DOHH2 (cell line): ENCODE results near the gene NUMBL.

Source experiments
- EZH2phosphoT487 ChIP-seq: fragments of 200-600 bp; sonication (generic); IDR thresholded peaks from 2 replicates; pipeline ENCODE4 v1.6.1; 2017; ENCODE audit warnings: borderline replicate concordance, mild to moderate bottlenecking, antibody characterized with exemption, low read length, moderate library complexity, mixed read lengths
- TF ChIP-seq, protein P1 (sequence below): fragments of 200-600 bp; sonication (generic); IDR thresholded peaks from one replicate; pipeline ENCODE4 v1.5.1; 2014; ENCODE audit warnings: antibody characterized with exemption, mild to moderate bottlenecking, low read depth, low read length; ENCODE audit not compliant: poor library complexity, severe bottlenecking

DNA sequence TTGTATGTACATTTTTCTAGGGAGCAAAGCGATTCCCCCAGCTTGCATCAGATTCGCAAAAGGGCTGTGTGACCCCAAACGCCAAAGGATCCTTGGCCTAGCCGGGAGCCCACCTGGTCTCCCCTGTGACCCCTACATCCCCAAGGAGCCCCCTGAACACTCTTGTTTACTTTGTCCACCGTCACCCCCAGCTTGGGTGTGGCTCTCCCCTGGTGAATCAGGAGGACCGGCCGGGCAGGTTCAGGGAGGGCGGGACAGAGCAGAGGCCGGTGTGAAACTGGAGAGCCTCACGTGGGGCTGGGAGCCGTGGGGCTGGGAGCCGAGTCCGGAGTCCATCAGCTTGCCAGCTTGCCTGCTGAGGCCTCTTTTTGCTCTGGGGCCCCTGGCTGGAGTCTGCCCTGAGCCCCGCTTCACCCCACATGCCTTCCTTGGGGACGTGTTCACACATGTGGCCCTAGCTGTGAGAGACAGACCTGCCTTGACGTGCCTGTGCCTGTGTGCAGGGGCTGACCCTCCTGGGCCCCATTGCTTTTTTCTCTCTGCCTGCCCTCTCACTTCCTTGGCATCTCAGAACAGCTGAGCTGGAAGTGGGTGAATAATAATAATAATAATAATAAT, 28.4 kb upstream of the NUMBL start:
- TF ChIP-seq, protein P1, sequence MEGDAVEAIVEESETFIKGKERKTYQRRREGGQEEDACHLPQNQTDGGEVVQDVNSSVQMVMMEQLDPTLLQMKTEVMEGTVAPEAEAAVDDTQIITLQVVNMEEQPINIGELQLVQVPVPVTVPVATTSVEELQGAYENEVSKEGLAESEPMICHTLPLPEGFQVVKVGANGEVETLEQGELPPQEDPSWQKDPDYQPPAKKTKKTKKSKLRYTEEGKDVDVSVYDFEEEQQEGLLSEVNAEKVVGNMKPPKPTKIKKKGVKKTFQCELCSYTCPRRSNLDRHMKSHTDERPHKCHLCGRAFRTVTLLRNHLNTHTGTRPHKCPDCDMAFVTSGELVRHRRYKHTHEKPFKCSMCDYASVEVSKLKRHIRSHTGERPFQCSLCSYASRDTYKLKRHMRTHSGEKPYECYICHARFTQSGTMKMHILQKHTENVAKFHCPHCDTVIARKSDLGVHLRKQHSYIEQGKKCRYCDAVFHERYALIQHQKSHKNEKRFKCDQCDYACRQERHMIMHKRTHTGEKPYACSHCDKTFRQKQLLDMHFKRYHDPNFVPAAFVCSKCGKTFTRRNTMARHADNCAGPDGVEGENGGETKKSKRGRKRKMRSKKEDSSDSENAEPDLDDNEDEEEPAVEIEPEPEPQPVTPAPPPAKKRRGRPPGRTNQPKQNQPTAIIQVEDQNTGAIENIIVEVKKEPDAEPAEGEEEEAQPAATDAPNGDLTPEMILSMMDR = no peak
- no peak for TF ChIP-seq EZH2phosphoT487
